HG02973 (cell line): ENCODE data around the gene IGFL2.
"Not testable (repeated sequence)": the region's sequence is repeated elsewhere in the genome, so short reads cannot be mapped to it uniquely, and the experiment has no call there.

ENCODE experiments used
- ATAC-seq: cut with Tn5 transposase; IDR thresholded peaks from one replicate; pipeline ENCODE4 v1.9.1; 2021; ENCODE audit warnings: moderate library complexity; ENCODE audit not compliant: unreplicated experiment

The IGFL2 gene

DNA sequence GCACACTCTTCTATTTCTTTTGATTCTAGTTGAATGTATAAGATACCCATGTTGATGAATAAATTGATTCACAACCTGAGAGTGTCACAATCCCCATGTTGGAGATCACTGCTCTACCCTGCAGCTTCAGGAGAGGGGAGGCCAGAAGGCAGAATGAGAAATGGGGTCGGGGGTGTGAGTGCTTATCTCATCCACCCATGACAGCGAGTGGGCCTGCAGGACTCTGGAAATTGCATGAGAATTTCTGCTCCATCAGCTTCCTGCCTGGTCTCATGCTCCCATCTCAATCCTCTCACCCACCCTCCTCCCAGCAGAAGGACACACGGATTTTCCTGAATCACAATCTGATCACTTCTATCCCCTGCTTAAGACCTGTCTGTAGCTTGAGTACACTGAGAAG is 58.6 kb downstream of the IGFL2 start:
- ATAC-seq: no peak

- ATAC-seq: not testable (repeated sequence)
Observed at GRCh38 chr19:46207858-46208257, 59.8 kb downstream of the IGFL2 start.

DNA sequence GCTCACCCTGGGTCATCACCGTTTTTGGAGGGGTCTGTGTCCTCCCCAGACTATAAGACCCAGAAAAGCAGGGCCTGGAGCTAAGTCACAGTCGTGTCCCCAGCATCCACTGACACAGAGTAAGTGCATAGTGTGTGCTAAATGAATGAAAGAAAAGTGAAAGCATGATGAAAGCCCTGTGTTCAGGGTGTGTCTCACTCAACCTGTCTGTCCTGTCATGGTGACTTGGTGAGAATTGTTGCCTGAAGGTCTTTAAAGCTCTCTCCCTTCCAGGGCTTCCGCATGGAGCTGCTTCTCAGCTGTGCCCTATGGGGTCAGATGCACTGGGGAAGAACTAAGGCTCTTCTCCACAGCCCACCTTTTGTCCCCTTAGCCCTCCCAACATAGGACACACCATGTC is 61.0 kb downstream of the IGFL2 start:
- no peak for ATAC-seq

DNA sequence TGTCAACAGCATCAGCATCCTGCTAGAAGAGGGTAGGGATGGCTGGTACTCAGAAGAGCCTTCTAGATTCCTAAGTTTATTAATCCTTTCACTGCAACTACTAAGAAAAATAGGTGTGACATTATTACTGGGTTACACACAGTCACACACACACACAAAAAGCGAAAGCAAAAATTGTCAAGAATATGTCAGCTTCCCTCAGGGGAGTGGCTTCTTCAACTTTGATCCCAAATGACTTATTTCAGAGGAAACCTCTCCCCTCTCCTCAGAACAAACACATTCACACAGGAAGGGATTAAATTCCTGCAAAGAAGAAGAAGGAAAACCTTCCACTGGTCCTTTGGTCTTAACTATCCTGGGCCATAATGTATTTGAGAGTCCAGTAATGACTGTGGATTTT is 61.4 kb downstream of the IGFL2 start:
- ATAC-seq: no peak

GRCh38 chr19:46210669-46211068 is 62.6 kb downstream of the IGFL2 start:
- ATAC-seq: no peak
